Measurements from ENCODE around the gene SYNE1.
"Not testable (repeated sequence)": the region's sequence is repeated elsewhere in the genome, so short reads cannot be mapped to it uniquely, and the experiment has no call there.

Gene SYNE1

GRCh38 chr6:152356662-152357061, 280.5 kb downstream of the SYNE1 start:
- DNase-seq = no peak

GRCh38 chr6:152356016-152356415, 281.1 kb downstream of the SYNE1 start:
- DNase-seq = no peak

DNA sequence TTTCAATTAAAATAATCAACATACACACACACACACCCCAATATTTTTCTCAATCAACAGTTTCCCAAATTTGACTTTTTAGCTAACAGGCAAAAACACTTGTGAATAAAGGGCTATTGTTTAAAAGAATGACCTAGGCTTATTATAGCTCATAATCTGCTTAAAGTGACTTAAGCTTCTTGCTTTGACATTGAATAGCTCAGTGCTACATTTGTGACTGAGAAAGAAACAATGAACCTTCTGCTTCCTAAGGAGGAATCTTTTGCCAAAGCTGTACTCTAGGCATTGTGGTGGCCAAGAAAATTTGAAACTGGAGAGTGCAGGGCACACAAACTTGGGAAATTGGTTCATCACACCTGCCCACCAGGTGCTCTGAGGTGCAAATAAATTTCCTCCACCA, 282.0 kb downstream of the SYNE1 start:
- DNase-seq = no peak

DNA sequence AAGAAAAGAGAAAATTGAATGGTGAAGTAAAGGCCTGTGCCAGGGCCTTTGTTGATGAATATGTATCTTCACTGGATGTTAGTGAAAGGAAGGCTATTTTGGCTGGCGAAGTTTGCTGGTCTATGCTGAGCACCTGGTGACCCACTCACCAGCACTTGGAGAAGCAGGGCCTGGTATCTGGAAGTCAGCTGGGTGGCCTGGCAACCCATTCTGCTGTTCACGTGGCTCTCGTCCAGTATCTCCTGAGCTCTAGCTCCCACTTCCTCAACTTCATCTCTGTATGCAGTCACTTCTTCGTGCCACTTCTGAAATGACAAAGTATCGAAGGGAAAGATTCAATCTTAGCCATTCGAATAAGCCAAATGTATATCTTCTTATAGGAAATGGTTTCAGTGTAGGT, 283.7 kb downstream of the SYNE1 start:
- no peak for DNase-seq

DNA sequence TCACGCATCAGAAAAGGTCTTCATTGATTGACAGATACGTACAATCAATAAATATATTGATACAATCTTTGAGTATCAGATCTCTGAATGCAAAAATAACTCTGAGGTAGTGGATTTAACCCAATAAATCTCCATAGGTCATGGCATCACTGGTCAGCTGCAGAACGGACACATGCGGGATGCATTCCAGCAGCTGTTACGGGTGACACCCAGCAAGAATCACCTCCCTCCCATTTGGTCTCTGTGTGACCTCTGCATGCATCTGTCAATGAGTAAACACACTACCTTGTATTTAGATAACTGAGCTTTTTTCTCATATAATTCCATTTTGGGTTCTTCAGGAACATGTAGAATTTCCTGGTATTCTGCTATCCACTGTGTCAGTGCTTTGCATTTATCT, 285.4 kb downstream of the SYNE1 start:
- no peak for DNase-seq

DNA sequence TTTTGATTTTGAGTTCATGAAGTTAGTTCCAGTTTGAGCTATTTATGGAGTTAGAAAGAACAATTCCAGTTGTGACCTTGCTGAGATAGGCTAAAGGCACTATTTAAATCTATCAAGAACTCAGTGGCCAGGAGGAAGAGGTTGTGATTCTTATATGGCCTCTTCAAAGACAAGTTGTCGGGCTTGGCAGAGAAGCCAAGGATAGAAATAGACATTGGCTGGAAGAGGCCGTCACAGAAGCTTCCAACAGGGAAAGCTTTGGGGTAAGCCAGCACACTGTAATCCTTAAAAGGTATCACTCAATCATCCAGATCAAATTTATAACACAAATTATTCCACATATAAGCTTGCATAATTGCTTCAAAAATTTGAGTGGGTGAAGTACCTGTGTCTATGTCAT, 286.1 kb downstream of the SYNE1 start:
- no peak for DNase-seq

DNA sequence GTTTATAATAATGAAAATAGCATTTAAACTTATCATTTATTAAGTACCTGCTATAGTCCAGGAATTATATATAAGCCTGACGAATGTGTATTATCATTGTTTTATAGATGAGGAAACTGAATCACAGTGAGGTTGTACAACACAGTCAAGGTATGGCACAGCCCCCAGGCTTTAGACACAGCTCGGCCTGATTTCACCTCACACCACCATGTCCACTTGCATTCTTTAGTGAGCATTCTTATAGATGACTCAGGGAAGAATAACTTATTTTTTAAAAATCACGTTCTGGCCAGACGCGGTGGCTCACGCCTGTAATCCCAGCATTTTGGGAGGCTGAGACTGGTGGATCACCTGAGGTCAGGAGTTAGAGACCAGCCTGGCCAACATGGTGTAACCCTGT, 289.0 kb downstream of the SYNE1 start:
- no peak for DNase-seq

- DNase-seq = no peak
These were observed 293.3 kb downstream of the SYNE1 start for GRCh38 chr6:152343735-152344360.

DNA sequence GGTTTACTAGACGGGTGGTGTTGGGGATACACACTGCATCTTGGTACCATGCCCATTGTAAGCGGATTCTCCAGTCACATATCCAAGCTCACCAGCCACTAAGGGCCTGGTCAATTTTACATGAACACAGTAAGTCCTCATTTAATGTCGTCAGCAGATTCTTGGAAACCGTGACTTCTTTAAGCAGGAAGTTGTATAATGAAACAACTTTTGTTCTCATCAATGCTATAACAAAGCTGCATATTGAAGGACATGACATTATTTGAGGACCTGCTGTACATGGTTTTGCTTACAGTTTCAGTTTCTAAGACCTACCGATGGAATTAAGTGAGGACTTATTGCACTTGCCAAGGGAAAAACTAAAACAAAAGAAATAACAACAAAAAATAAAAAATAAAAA, 295.6 kb downstream of the SYNE1 start:
- no peak for DNase-seq

DNA sequence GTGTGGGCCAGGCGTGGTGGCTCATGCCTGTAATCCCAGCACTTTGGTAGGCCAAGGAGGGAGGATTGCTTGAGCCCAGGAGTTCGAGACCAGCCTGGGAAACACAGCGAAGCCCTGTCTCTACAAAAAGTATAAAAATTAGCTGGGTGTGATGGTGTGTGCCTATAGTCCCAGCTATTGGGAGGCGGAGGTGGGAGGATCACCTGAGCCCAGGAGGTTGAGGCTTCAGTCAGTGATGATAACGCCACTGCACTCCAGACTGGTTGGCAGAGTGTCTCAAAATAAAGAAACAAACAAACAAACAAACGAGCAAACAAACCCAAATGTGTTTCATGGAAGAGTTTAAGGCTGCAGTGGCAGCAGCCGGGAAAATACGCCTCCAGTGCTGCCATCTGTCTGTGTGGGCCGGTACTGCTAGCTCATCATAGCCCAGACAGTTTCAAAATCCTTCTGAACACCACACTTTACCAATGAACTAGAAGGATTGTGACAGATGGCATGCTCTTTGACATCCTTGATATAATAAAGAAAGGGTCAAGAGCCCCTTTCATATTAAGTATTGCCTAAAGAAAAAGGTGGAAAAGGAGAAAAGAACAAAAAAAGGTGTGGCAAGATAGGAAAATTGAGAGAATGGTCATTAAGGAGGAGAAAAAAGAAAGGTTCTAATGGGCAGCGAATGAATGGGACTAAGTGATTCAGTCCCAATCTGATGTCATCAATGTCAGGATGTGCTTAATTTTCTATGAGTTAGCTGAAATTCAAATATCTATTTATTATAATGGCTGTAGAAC, 298.6 kb downstream of the SYNE1 start:
- peak in 3 of 4 experiments; percentile 17 to 28 (median 24) for DNase-seq

- DNase-seq = no peak
These were observed 302.6 kb downstream of the SYNE1 start for GRCh38 chr6:152334555-152334954.

- no peak for DNase-seq
These were observed 306.2 kb downstream of the SYNE1 start for GRCh38 chr6:152330961-152331360.

- no peak for DNase-seq
These were observed 307.3 kb downstream of the SYNE1 start for GRCh38 chr6:152329638-152330448.

- DNase-seq = not testable (repeated sequence)
These were observed 309.0 kb downstream of the SYNE1 start for GRCh38 chr6:152328200-152328599.

- no peak for DNase-seq
These were observed 313.8 kb downstream of the SYNE1 start for GRCh38 chr6:152323376-152323775.

DNA sequence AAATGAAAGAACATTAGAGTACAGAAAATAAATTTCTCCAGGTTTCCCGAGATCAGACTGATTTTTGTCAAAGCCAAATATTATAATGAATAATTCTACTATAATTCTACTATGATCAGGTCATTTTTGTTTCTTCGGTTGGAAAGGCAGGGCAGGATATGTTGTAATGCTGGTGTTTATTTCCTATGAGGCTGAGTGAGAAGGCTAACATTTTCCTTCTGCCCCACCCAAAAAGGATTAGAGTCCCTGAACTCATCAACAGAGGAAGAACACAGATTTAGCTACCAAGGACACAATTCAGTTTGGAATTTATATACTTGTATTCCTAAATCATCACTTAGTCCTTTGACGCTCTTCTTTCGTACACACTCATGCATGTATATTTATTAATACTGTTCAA, 318.9 kb downstream of the SYNE1 start:
- no peak for DNase-seq

DNA sequence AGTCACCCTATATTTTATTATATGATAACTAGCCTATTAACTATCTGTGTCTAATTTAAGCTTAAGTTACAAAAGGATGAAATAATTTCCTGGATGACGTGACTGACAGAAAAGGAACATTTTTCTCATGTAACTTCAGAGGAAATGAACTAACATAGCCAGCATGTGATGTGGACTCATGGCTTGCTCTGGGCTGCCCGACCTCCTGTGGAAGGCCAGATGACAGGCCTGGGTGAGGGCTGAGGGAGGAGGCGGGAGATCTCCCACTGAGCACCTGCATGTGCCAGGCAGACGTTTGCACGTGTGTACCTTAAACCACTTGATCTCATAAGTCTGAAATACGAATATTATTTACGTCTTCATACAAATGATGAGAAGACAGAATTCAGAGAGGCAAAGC, 321.1 kb downstream of the SYNE1 start:
- DNase-seq = no peak

DNA sequence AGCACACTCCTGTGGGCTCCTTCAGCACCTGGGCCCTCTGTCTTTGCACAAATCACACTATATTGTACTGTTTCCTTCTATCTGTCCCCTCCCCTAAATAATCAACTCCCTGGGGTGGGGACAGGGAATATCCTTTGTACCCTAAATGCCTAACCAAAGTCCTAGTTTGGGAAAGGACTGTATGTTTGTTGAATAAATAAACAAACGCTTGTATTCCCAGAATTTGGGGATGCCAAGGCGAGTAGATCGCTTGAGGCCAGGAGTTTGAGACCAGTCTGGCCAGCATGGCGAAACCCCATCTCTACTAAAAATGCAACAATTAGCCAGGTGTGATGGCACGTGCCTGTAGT, 322.7 kb downstream of the SYNE1 start:
- no peak for DNase-seq

- DNase-seq = no peak
These were observed 323.4 kb downstream of the SYNE1 start for GRCh38 chr6:152313542-152314482.

DNA sequence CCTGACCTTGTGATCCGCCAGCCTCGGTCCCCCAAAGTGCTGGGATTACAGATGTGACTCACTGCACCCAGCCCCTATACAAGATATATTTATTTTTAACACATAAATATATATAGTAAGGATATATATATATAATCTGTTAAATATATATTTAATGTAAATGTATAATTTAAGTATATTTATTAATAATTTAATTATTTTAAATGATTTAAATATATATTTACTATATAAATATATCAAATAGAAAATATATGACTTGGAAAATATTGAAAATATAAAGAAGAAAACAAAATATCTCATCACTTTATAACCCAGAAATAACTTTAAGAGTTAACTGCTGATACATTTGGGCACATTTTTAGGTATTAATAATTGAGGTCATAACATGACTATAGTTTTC, 324.7 kb downstream of the SYNE1 start:
- no peak for DNase-seq

- no peak for DNase-seq
These were observed 326.7 kb downstream of the SYNE1 start for GRCh38 chr6:152310371-152310954.

DNA sequence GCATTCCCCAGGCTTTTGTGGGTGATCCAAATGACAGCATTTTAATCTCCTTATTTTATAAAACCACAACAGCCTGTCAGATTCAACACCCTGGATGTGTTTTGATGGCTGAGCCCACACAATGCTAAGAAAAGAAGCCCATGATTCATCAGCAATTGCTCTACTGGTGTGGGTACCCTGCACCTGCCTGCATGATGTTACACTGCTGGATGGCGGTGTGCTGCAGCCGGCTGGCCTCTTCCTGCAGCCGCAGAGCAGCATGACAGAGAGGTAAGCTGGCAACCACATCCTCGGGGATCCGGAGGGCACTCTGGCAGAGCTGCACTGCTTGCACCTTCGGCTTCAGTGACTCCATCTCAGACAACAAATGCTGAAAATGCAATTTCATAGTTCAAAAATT, 327.5 kb downstream of the SYNE1 start:
- DNase-seq = peak in 3 of 4 experiments; percentile 16 to 52 (median 49)
